NCI-H146 treated with DMSO at 0.1 percent for 48 hours (cell line): Measurements from ENCODE around the gene PIERCE2.
A peak's percentile ranks its signal among the peaks of the same experiment; 100 is the strongest.
"Not testable (repeated sequence)": the region's sequence is repeated elsewhere in the genome, so short reads cannot be mapped to it uniquely, and the experiment has no call there.

Source experiments
- DNase-seq: peaks from one replicate; lab custom pipeline; 2025; ENCODE audit not compliant: unreplicated experiment; lab: John Stamatoyannopoulos, UW

The PIERCE2 gene

DNA sequence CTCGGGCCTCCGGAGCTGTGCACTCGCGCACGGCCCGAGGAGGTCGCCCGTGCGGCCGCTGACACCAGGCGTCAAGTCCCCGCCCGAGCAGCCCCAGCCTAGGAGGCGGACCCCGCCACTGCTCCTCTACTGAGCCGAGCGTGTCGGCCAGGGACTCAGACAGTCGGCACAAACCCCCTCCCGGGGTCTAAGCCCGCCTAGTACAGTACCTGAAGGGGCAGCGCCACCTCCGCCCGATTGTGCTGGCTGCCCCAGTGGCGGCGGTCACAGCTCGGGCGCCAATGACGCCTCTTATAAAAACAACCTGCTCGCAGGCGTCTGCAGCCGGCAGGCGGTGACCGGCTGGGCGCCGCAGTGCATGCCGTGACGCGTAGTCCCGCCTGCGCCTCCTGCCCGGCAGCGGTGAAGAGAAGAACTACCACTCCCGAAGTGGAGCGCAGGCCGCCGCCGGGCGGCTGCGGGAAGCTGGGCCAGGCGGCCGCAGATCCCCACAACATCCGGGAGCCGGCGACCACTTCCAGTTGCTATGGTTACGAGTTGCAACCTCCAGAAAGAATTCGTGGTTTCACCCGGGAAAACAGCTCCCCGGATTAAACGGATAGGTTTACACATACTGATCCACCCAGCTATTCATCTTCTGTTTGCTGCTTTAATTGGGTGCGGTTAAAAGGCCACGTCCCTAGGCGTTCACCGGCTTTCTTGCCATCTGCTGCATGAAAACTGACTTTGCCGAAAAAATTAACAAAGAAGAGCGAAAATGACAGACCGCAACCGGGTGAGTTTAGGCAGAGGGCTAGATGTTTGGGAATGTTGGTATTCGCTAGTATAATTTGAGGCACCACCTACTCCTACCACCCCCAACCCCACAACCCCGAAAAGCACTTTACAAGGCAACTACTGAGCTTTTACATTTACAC is at the start of gene PIERCE2, which contains the start of gene CCPG1:
Gene PIERCE2 (plus strand): TSS at position 484 of the 917 bp plus-strand sequence. CDS start 274 bp downstream, at position 758.
Gene CCPG1 (minus strand): TSS at position 348 of the 917 bp plus-strand sequence. CDS start 18,935 bp downstream, outside the sequence.
- peak; percentile 84 for DNase-seq

DNA sequence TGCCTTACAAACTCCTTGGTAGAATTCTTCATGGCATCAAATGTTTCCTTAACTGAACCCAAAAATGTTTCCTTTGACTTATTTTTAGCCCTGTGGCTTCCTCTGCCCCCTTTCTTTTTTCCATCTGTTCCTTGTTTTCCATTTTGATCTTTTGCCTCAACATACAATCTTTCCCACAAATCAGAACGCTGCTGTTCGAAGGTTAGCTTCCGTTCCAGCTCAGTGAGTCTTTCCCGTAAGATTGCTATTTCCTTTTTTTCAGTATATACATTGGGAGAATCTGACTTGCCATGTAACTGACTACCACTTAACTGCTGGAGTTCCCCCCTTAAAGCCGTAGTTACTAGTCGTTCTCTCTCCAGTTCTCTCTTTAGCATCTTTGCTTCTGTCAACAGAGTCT is 48.0 kb upstream of the PIERCE2 start:
- DNase-seq = no peak

DNA sequence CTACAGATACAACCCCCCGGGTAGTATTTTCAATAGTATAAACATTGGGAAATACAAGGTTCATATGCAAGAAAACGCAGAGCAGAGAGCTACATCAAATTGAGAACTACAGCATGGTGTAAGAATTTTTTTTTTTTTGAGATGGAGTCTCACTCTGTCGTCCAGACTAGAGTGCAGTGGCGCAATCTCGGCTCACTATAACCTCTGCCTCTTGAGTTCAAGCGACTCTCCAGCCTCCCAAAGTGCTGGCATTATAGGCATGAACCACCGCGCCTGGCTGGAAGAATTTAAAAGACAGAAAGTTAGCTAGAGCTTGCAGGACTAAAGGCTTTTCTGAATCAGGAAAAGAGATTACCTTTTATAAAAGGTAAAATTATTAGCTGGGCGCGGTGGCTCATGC is 47.2 kb upstream of the PIERCE2 start:
- no peak for DNase-seq

DNA sequence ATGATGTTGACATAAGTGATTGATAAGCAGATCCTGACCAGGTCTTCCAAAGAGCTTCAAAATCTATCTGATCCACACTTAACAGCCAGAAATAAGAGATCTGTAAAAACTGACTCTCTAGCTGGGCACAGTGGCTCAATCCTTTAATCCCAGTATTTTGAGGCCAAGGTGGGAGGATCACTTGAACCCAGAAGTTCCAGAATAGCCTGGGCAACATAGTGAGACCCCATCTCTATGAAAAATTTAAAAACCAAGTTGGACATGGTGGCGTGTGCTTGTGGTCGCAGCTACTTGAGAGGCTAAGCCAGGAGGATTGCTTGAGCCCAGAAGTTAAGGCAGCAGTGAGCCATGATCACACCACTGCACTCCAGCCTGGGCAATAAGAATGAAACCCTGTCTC is 45.7 kb upstream of the PIERCE2 start:
- DNase-seq = no peak

GRCh38 chr15:55366981-55367380 is 41.3 kb upstream of the PIERCE2 start:
- DNase-seq = no peak

- no peak for DNase-seq
Measured at GRCh38 chr15:55372701-55373440, 35.4 kb upstream of the PIERCE2 start.

DNA sequence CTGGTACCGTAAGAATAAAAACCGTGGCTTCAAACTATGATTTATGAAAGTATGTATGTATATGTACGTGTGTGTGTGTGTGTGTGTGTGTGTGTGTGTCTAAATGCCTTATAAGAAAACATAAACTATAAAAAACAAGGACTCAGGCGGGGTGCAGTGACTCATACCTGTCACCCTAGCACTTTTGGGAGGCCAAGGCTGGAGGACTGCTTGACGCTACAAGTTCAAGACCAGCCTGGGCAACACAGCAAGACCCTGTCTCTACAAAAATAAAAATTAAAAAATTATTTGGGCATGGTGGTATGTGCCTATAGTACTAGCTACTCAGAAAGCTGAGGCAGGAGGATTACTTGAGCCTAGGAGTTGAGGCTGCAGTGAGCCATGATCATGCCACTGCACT is 29.2 kb upstream of the PIERCE2 start:
- DNase-seq = no peak

GRCh38 chr15:55381595-55381994 is 26.7 kb upstream of the PIERCE2 start:
- no peak for DNase-seq

GRCh38 chr15:55383687-55384086 is 24.6 kb upstream of the PIERCE2 start:
- DNase-seq = no peak

GRCh38 chr15:55387027-55387426 is 21.3 kb upstream of the PIERCE2 start:
- no peak for DNase-seq

- DNase-seq = no peak
Measured at GRCh38 chr15:55389264-55389607, 19.1 kb upstream of the PIERCE2 start.

GRCh38 chr15:55394694-55395093 is 13.6 kb upstream of the PIERCE2 start:
- DNase-seq = no peak

DNA sequence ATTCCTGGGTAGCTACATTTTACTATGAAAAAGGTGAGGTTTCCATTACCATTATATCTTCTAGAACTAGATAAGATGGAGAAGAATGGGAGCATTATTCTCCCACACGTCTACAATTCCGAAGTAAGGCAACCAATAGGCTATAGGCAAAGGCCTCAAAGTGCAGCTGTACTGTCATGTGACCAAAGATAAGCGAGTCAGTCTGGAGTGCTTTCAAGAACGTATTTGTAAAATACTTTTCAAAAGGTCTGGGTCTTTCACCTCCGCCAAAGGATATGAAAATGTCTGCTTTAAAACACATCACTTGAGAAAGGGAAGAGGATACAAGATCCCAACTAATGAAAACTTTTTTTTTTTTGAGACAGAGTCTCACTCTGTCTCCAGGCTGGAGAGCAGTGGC is 10.1 kb upstream of the PIERCE2 start:
- no peak for DNase-seq

DNA sequence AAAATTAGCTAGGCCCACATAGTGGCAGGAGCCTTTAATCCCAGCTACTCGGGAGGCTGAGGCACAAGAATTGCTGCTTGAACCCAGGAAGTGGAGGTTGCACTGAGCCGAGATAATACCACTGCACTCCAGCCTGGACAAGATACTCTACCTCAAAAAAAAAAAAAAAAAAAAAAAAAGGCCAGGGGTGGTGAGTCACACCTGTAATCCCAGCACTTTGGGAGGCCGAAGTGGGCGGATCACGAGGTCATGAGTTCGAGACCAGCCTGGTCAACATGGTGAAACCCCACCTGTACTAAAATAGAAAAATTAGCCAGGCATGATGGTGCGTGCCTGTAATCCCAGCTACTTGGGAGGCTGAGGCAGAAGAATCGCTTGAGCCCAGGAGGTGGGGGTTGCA is 8.2 kb upstream of the PIERCE2 start:
- DNase-seq = not testable (repeated sequence)

DNA sequence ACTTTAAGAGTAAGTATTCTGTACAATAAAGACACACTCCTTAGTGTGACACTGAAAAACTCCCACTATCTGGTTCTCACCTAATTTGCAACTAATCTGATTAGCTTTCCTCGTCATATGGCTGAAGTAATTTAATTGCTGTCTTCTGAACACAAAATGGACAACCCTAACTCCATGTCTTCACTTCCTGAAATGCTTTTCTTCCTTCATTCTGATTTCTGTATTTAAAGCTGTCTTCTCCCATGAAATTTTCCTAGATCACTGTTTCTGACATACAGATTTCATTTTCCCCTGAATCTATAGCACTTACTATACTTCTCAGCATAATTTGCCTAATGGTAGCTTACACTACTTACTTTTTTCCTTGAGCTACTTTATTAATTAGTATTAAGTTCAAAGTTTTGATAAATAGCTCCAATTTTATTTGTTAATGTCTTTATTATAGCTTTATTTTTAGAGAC is 6.5 kb upstream of the PIERCE2 start:
- no peak for DNase-seq

- no peak for DNase-seq
Measured at GRCh38 chr15:55402707-55403106, 5.6 kb upstream of the PIERCE2 start.

DNA sequence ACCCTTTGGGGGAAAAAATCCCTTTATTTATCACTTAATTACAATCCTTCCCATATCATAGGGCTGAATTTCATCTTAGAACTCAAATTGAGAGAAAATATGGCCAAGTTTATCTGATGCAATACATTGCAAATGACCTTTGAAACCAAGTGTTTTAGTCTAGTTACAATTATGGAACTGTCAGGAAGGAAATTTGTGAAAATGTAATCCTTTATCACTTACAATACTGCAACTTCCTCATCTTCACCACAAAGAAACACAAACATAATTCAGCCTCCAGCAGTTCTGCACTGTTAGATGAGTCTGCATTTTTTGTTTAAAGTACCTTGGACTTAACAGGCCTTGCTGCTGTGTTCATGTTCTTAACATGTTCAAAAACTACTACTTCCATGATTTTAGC is 4.8 kb upstream of the PIERCE2 start:
- no peak for DNase-seq

DNA sequence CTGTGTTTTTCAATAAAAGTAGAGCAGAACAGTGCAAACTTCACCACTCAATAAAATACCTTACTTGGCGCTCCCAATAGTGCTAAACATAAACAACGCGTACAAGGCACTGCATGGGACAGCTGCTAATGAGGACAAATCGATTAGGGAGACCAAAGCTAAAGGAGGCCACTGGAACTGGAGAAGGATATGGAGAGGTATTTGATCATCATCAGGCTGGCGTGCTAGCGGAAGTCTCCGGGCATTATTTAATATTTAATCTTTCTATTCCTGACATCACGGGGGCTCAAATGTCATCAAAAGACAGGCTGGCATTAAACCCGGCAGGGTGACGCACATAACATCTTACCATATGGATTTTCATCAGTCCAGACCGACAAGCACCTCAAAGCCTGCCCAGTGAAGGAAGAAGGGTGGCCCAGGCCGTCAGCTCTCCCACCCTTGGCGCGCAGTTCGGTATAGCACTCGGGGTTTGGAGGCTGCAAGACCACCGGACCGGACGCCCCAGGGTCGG is 740 bp upstream of the PIERCE2 start:
- DNase-seq = peak; percentile 26

DNA sequence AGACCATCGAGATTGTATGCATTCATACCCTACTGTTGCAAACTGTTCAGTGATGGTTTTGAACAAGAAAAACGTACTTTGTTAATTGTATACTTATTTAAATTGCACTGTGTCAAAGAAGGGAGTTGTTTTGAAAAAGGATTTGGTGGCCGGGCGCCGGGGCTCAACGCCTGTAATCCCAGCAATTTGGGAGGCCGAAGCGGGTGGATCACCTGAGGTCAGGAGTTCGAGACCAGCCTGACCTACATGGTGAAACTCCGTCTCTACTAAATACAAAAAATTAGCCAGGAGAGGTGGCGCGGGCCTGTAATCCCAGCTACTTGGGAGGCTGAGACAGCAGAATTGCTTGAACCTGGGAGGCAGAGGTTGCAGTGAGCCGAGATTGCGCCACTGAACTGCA is 681 bp downstream of the PIERCE2 start:
- not testable (repeated sequence) for DNase-seq

- not testable (repeated sequence) for DNase-seq
Measured at GRCh38 chr15:55417678-55418077, 9.4 kb downstream of the PIERCE2 start.

DNA sequence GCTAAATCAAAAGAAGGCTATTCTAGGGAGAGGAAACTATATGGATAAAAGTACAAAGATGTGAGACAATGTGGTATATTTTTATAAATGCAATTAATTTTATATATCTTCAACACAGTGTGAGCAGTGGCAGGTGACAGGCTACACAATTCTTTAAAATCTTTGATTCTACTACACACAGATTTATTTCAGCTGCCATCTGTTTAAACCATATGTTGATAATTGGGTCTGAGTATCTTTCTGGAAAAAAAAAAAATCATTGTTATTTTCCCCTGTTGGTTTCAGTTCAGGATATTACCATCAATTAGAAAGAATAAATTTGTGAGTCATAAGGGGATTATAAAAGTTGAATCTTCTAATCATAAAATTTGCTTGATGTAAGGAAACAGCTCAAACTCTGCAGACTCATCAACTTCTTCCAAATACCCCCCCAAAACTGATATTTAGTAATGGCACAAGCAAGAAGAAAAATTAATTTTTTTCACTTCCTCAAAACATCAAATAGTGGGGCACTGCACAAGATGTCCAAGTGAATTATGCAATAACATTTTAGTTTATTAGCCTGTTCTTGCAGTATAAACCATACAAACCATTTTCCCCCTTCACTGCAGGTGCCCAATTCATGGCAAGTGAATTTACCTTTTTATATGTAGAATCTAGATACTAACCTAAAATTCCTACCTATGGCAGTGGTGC is 12.0 kb downstream of the PIERCE2 start:
- DNase-seq = no peak
